Measurements from ENCODE around the gene PTPRD. TPM values are rescaled to one million over a fixed set of nuclear protein-coding genes. Genes with fewer than 3 reads are reported as not detected.
"Not testable (repeated sequence)": the region's sequence is repeated elsewhere in the genome, so short reads cannot be mapped to it uniquely, and the experiment has no call there.

The PTPRD gene
- total RNA-seq, 1 experiment from 2014 or later = 0.02 TPM

- intact Hi-C loops (cut with micrococcal nuclease) = no loop called here
- H3K27ac ChIP-seq (ENCODE audit: low read depth, low read length) = no peak overlapping the region
- RAD21 ChIA-PET (ENCODE audit: low non-redundant PET in 1 of 2, low total read pairs in 2 of 2, uncharacterized antibody in 2 of 2, unreplicated experiment in 2 of 2) = no interaction called here
- no peak overlapping the region for H2AFZ ChIP-seq (ENCODE audit: low read depth, low read length, poor library complexity, severe bottlenecking)
- H3K9ac ChIP-seq (ENCODE audit: low read length) = no peak overlapping the region
- no peak overlapping the region for H3K4me2 ChIP-seq (ENCODE audit: low read length)
- POLR2A ChIA-PET = no interaction called here
- no peak overlapping the region for H3K4me3 ChIP-seq (replicated peaks in 1 of 2; ENCODE audit: low read depth in 1 of 2, low read length in 2 of 2)
- H3K9me2 ChIP-seq (ENCODE audit: insufficient read depth) = no peaks in the 10 kb centered on the region
- CTCF ChIA-PET = no interaction called here
- no peaks in the 10 kb centered on the region for H3K36me3 ChIP-seq (ENCODE audit: control insufficient read depth in 1 of 2, insufficient read depth in 2 of 2, low read length in 2 of 2)
- DNase-seq (ENCODE audit: low read depth, low spot score) (no peak), ATAC-seq (no peak)
- no peaks in the 10 kb centered on the region for H3K79me2 ChIP-seq (ENCODE audit: insufficient read depth, low read length)
- H3K9me3 ChIP-seq (ENCODE audit: control insufficient read depth in 1 of 2, insufficient read depth in 1 of 2, low read depth in 1 of 2, low read length in 2 of 2) = peaks cover 8 to 9% of the 10 kb centered on the region in 2 experiments; a peak in 2 of 4 replicates
- no peaks in the 10 kb centered on the region for H3K27me3 ChIP-seq (ENCODE audit: insufficient read depth, low read length)
- no peaks in the 10 kb centered on the region for H4K20me1 ChIP-seq (ENCODE audit: insufficient read depth)
- H3K4me1 ChIP-seq (ENCODE audit: control insufficient read depth in 1 of 2, insufficient read depth in 2 of 2, low read length in 2 of 2) = no peaks in the 10 kb centered on the region
- BruUV-seq (replicated peaks) = no TSS peak
- peak in 2 of 3 experiments; percentile 25 to 39; a peak in 2 of 6 replicates for TF ChIP-seq CTCF (IDR thresholded peaks at IDR 0.05 in 2 of 3, conservative IDR thresholded peaks at IDR 0.05 in 1 of 3; ENCODE audit: borderline replicate concordance in 1 of 3, insufficient read depth in 1 of 3, low read depth in 2 of 3, low read length in 2 of 3)
- TF ChIP-seq ATF3 (IDR thresholded peaks at IDR 0.05) = no peak
Measured at GRCh38 chr9:10479172-10479571, 133.6 kb downstream of the PTPRD start.

- ATAC-seq; H3K27ac ChIP-seq (ENCODE audit: low read depth, low read length); DNase-seq (ENCODE audit: low read depth, low spot score); CTCF ChIA-PET; H3K27me3 ChIP-seq (ENCODE audit: insufficient read depth, low read length); RAD21 ChIA-PET (ENCODE audit: low non-redundant PET in 1 of 2, low total read pairs in 2 of 2, uncharacterized antibody in 2 of 2, unreplicated experiment in 2 of 2); H3K4me3 ChIP-seq (replicated peaks in 1 of 2; ENCODE audit: low read depth in 1 of 2, low read length in 2 of 2); H3K36me3 ChIP-seq (ENCODE audit: control insufficient read depth in 1 of 2, insufficient read depth in 2 of 2, low read length in 2 of 2); H4K20me1 ChIP-seq (ENCODE audit: insufficient read depth); H3K79me2 ChIP-seq (ENCODE audit: insufficient read depth, low read length); H3K9me2 ChIP-seq (ENCODE audit: insufficient read depth); intact Hi-C loops (cut with micrococcal nuclease); H3K9ac ChIP-seq (ENCODE audit: low read length); H2AFZ ChIP-seq (ENCODE audit: low read depth, low read length, poor library complexity, severe bottlenecking); H3K4me2 ChIP-seq (ENCODE audit: low read length); H3K4me1 ChIP-seq (ENCODE audit: control insufficient read depth in 1 of 2, insufficient read depth in 2 of 2, low read length in 2 of 2); POLR2A ChIA-PET; BruUV-seq (replicated peaks): not testable (repeated sequence)
- H3K9me3 ChIP-seq (ENCODE audit: control insufficient read depth in 1 of 2, insufficient read depth in 1 of 2, low read depth in 1 of 2, low read length in 2 of 2) = peaks cover 8 to 11% of the 10 kb centered on the region in 2 experiments; a peak in 2 of 4 replicates
Measured at GRCh38 chr9:10449201-10449617, 163.6 kb downstream of the PTPRD start.
